Endothelial cell of umbilical vein (primary cell): ENCODE measurements around the gene RBM27. TPM values are rescaled to one million over a fixed set of nuclear protein-coding genes. Genes with fewer than 3 reads are reported as not detected.
A peak's percentile ranks its signal among the peaks of the same experiment; 100 is the strongest.
"Not testable (repeated sequence)": the region's sequence is repeated elsewhere in the genome, so short reads cannot be mapped to it uniquely, and the experiment has no call there.

Experiments used
- BruUV-seq: library from RNA; stranded (reverse); fragments of 400-500 nt; replicated peaks from 2 replicates; lab custom pipeline; 2021; lab: Mats Ljungman, UMichigan
- CTCF ChIA-PET: fragments of 300-600, 350-600 bp; sonication (Branson Sonifier 250); formaldehyde crosslinking; loops from one replicate; lab custom pipeline; 2021; ENCODE audit warnings: antibody characterized with exemption, inconsistent platforms; lab: Charles Lee
- POLR2A ChIA-PET: fragments of 300-600, 350-600 bp; sonication (Branson Sonifier 250); formaldehyde crosslinking; loops from one replicate; lab custom pipeline; 2021; ENCODE audit warnings: antibody characterized with exemption, inconsistent platforms; lab: Charles Lee
- DNase-seq: peaks from one replicate; pipeline ENCODE4 v3.0.0-alpha.2; 2011; ENCODE audit warnings: low read depth, low spot score
- FAIRE-seq: peaks from 2 replicates; lab custom pipeline; 2011; peaks lifted over from hg19 to GRCh38; lab: Jason Lieb, UNC
- H2AFZ ChIP-seq: 2 replicates; pipeline ENCODE4 v1.6.0; 2012; ENCODE audit warnings: low read depth, low read length, control low read depth, inconsistent platforms
- H3K27ac ChIP-seq: 2 replicates; pipeline ENCODE4 v1.5.1; 2011; ENCODE audit warnings: low read depth, mild to moderate bottlenecking, control low read depth, low read length, moderate library complexity; ENCODE audit not compliant: insufficient read depth
- H3K27me3 ChIP-seq, 2 experiments: 2 replicates each; pipeline versions ENCODE4 v1.6.0 to v1.6.1; 2011; ENCODE audit warnings: low read length in 2 of 2, mixed read lengths in 1 of 2; ENCODE audit not compliant: control insufficient read depth in 2 of 2, insufficient read depth in 2 of 2
- H3K36me3 ChIP-seq, 2 experiments: 2 replicates in 1 of 2; 3 replicates in 1 of 2; pipeline ENCODE4 v1.5.1; 2011; ENCODE audit warnings: low read length in 2 of 2, mild to moderate bottlenecking in 1 of 2, moderate library complexity in 1 of 2; ENCODE audit not compliant: control insufficient read depth in 2 of 2, insufficient read depth in 2 of 2; ENCODE audit errors: extremely low read depth in 1 of 2
- H3K4me1 ChIP-seq: 3 replicates; pipeline ENCODE4 v1.5.1; 2011; ENCODE audit warnings: mild to moderate bottlenecking, low read length; ENCODE audit not compliant: control insufficient read depth, insufficient read depth; ENCODE audit errors: extremely low read depth
- H3K4me2 ChIP-seq: 2 replicates; pipeline ENCODE4 v1.6.1; 2011; ENCODE audit warnings: low read length, control low read depth, mixed read lengths; ENCODE audit not compliant: insufficient read depth
- H3K4me3 ChIP-seq, 3 experiments: fragments of 200-600 bp in 1 of 3; sonication (generic), shearing (Covaris generic) in 1 of 3; replicated peaks in 1 of 3; 2 replicates each; pipeline ENCODE4 v1.5.1; 2011 to 2016; ENCODE audit warnings: control low read depth in 3 of 3, low read length in 3 of 3, mild to moderate bottlenecking in 2 of 3, inconsistent platforms in 1 of 3, low read depth in 1 of 3, moderate library complexity in 1 of 3; ENCODE audit not compliant: insufficient read depth in 1 of 3
- H3K79me2 ChIP-seq: 2 replicates; pipeline ENCODE4 v1.6.0; 2012; ENCODE audit warnings: low read length, inconsistent platforms; ENCODE audit not compliant: control insufficient read depth, insufficient read depth
- H3K9ac ChIP-seq: replicated peaks from 2 replicates; pipeline ENCODE3; 2011; ENCODE audit warnings: low read length, control low read depth; ENCODE audit not compliant: insufficient read depth; ENCODE audit errors: extremely low read depth
- H3K9me1 ChIP-seq: replicated peaks from 3 replicates; pipeline ENCODE4 v1.6.0; 2011; ENCODE audit warnings: mild to moderate bottlenecking, low read length; ENCODE audit not compliant: control insufficient read depth, insufficient read depth; ENCODE audit errors: extremely low read depth
- H3K9me3 ChIP-seq: replicated peaks from 2 replicates; pipeline ENCODE4 v1.5.1; 2012; ENCODE audit warnings: low read length, inconsistent platforms; ENCODE audit not compliant: control insufficient read depth, insufficient read depth
- H4K20me1 ChIP-seq: replicated peaks from 2 replicates; pipeline ENCODE3; 2011; ENCODE audit warnings: mild to moderate bottlenecking, low read length; ENCODE audit not compliant: control insufficient read depth, insufficient read depth; ENCODE audit errors: extremely low read depth
- MYC ChIP-seq: IDR thresholded peaks from one replicate; pipeline ENCODE4 v1.6.1; 2011; ENCODE audit warnings: mild to moderate bottlenecking, low read depth, low read length
- POLR2A ChIP-seq: IDR thresholded peaks from 2 replicates; pipeline ENCODE4 v1.6.1; 2012; ENCODE audit warnings: low read depth, mild to moderate bottlenecking, control low read depth, low read length
- dilution Hi-C: fragments of 300-500 bp; cut with MboI; formaldehyde crosslinking; loops from one replicate; pipeline ENCODE4 v1.15.0; 2019; ENCODE audit warnings: low sequenced_read_pairs; ENCODE audit not compliant: extremely low pct_ligation_motif_present
- intact Hi-C: fragments of 100-400 bp; cut with micrococcal nuclease; formaldehyde crosslinking; loops from one replicate; pipeline ENCODE4 v1.10.0; 2022
- polyA plus RNA-seq, 4 experiments: library from polyadenylated mRNA; depleted of rRNA in 3 of 4; stranded (reverse) in 3 of 4; unstranded in 1 of 4; fragments of >200 nt; gene quantifications; 2 replicates each; pipeline versions ENCODE4 v1.2.1 to v1.2.3, GENCODE V29; 2011 to 2012; ENCODE audit warnings: missing spikeins in 1 of 4
- total RNA-seq: library from RNA; stranded (reverse); gene quantifications from 2 replicates; pipeline ENCODE4 v1.2.3, GENCODE V29; 2021

Gene RBM27
- total and polyA plus RNA-seq, 2 donors (not counting 3 experiments of a cell fraction or from before 2014, with no cell fraction given): 6.3 to 17.7 TPM

GRCh38 chr5:146179696-146180095 is 23.7 kb upstream of the RBM27 start:
- H3K4me2 ChIP-seq: no peak overlapping the region
- H3K4me1 ChIP-seq: peaks cover 5% of the 10 kb centered on the region
- intact Hi-C loops: no loop called here
- TF ChIP-seq MYC (no peak), POLR2A (no peak)
- H3K27ac ChIP-seq: no peak overlapping the region
- H3K4me3 ChIP-seq: no peak overlapping the region
- H3K9ac ChIP-seq: no peak overlapping the region
- peaks cover 2% of the 10 kb centered on the region in 2 experiments for H3K36me3 ChIP-seq
- H4K20me1 ChIP-seq: no peaks in the 10 kb centered on the region
- no peaks in the 10 kb centered on the region for H3K9me1 ChIP-seq
- no TSS peak for BruUV-seq
- H3K27me3 ChIP-seq: no peaks in the 10 kb centered on the region
- POLR2A ChIA-PET: no interaction called here
- CTCF ChIA-PET: no interaction called here
- FAIRE-seq: no peak
- dilution Hi-C loops: no loop called here
- no peak overlapping the region for H2AFZ ChIP-seq
- DNase-seq: no peak
- no peaks in the 10 kb centered on the region for H3K9me3 ChIP-seq
- peaks cover 51% of the 10 kb centered on the region for H3K79me2 ChIP-seq

DNA sequence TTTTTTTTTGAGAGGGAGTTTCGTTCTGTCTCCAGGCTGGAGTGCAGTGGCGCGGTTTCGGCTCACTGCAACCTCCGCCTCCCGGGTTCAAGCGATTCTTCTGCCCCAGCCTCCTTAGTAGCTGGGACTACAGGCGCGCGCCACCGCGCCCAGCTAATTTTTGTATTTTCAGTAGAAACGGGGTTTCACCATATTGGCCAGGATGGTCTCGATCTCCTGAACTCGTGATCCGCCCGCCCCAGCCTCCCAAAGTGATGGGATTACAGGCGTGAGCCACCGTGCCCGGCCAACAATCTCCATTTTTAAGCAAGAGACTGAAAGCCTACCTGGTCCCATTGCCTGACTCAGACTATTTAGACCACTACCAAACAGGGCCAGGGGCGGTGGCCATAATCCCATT is 20.0 kb upstream of the RBM27 start:
- H4K20me1 ChIP-seq, FAIRE-seq, intact Hi-C loops, H3K4me2 ChIP-seq, H3K9ac ChIP-seq, H3K36me3 ChIP-seq, BruUV-seq, H3K9me1 ChIP-seq, H3K4me1 ChIP-seq, H3K27me3 ChIP-seq, H3K27ac ChIP-seq, H3K9me3 ChIP-seq, dilution Hi-C loops, DNase-seq: not testable (repeated sequence)
- H3K79me2 ChIP-seq: peaks cover 37% of the 10 kb centered on the region
- CTCF ChIA-PET: interaction anchor here (1.1 kb wide), 1 partner anchor 9 kb away, joined by 4 read pairs; no protein-coding TSS in a partner anchor
- POLR2A ChIA-PET: interaction anchor here (0.7 to 1.2 kb wide), 2 partner anchors 20 to 52 kb away, joined by 3 to 4 read pairs; partner anchors contain the start of gene RBM27
- peak overlapping the region; percentile 69 for H2AFZ ChIP-seq
- H3K4me3 ChIP-seq: peak overlapping the region in 1 of 3 experiments; percentile 65
